ENCODE measurements around the gene RBM38. TPM values are rescaled to one million over a fixed set of nuclear protein-coding genes. Genes with fewer than 3 reads are reported as not detected.

RBM38 gene
- total RNA-seq, 2 donors from 2014 or later = 43.4 to 97.5 TPM

GRCh38 chr20:57405236-57406016 is 14.2 kb downstream of the RBM38 start:
- ATAC-seq (no peak), DNase-seq (ENCODE audit: low spot score in 2 of 2) (no peak)
- Mint-ChIP-seq H3K27ac (peak overlapping the region in 1 of 2 donors; percentile 77), H3K9me3 (no peaks in the 10 kb centered on the region), H3K36me3 (peaks cover 12 to 23% of the 10 kb centered on the region in 2 donors)

GRCh38 chr20:57407541-57407956 is 16.4 kb downstream of the RBM38 start:
- H3K36me3 Mint-ChIP-seq = peaks cover 0 to 11% of the 10 kb centered on the region in 2 donors
- no peak overlapping the region for H3K27ac Mint-ChIP-seq
- H3K9me3 Mint-ChIP-seq = no peaks in the 10 kb centered on the region
- ATAC-seq = no peak
- DNase-seq (ENCODE audit: low spot score in 2 of 2) = no peak

GRCh38 chr20:57408131-57408530 is 16.9 kb downstream of the RBM38 start:
- H3K9me3 Mint-ChIP-seq = no peaks in the 10 kb centered on the region
- H3K36me3 Mint-ChIP-seq = peaks cover 0 to 7% of the 10 kb centered on the region in 2 donors
- ATAC-seq (no peak), DNase-seq (ENCODE audit: low spot score in 2 of 2) (no peak)
- H3K27ac Mint-ChIP-seq = no peak overlapping the region

GRCh38 chr20:57408536-57409233 is 17.5 kb downstream of the RBM38 start:
- no peak overlapping the region for H3K27ac Mint-ChIP-seq
- H3K36me3 Mint-ChIP-seq = peaks cover 0 to 7% of the 10 kb centered on the region in 2 donors
- ATAC-seq (no peak), DNase-seq (ENCODE audit: low spot score in 2 of 2) (no peak)
- H3K9me3 Mint-ChIP-seq = no peaks in the 10 kb centered on the region

- DNase-seq (ENCODE audit: low spot score in 2 of 2) (no peak), ATAC-seq (no peak)
- Mint-ChIP-seq H3K36me3 (peaks cover 0 to 7% of the 10 kb centered on the region in 2 donors), H3K27ac (no peak overlapping the region), H3K9me3 (no peaks in the 10 kb centered on the region)
Measured at GRCh38 chr20:57409316-57409671, 18.1 kb downstream of the RBM38 start.

GRCh38 chr20:57409672-57410397 is 18.6 kb downstream of the RBM38 start:
- no peak for DNase-seq (ENCODE audit: low spot score in 2 of 2)
- H3K27ac Mint-ChIP-seq = peak overlapping the region; percentile 60 to 68
- ATAC-seq = no peak
- H3K36me3 Mint-ChIP-seq = peaks cover 0 to 7% of the 10 kb centered on the region in 2 donors
- H3K9me3 Mint-ChIP-seq = no peaks in the 10 kb centered on the region

- peaks cover 0 to 7% of the 10 kb centered on the region in 2 donors for H3K36me3 Mint-ChIP-seq
- DNase-seq (ENCODE audit: low spot score in 2 of 2) (no peak), ATAC-seq (peak in 1 of 2 donors; percentile 7)
- H3K9me3 Mint-ChIP-seq = no peaks in the 10 kb centered on the region
- peak overlapping the region; percentile 60 to 68 for H3K27ac Mint-ChIP-seq
Measured at GRCh38 chr20:57410398-57410920, 19.3 kb downstream of the RBM38 start.

- ATAC-seq = peak in 1 of 2 donors; percentile 2
- H3K27ac Mint-ChIP-seq = no peak overlapping the region
Measured at GRCh38 chr20:57410924-57411323, 19.7 kb downstream of the RBM38 start.

GRCh38 chr20:57411406-57412283 is 20.4 kb downstream of the RBM38 start:
- ATAC-seq (peak in 1 of 2 donors; percentile 26), DNase-seq (ENCODE audit: low spot score in 2 of 2) (no peak)
- Mint-ChIP-seq H3K9me3 (no peaks in the 10 kb centered on the region), H3K27ac (no peak overlapping the region), H3K36me3 (peaks cover 0 to 7% of the 10 kb centered on the region in 2 donors)

More at GRCh38 chr20:57410924-57411323, 19.7 kb downstream of the RBM38 start:
- Mint-ChIP-seq H3K9me3 (no peaks in the 10 kb centered on the region), H3K36me3 (peaks cover 0 to 7% of the 10 kb centered on the region in 2 donors)
- no peak for DNase-seq (ENCODE audit: low spot score in 2 of 2)

GRCh38 chr20:57412347-57413029 is 21.3 kb downstream of the RBM38 start:
- DNase-seq (ENCODE audit: low spot score in 2 of 2) (no peak), ATAC-seq (peak; percentile 23 to 86)
- Mint-ChIP-seq H3K36me3 (peaks cover 0 to 7% of the 10 kb centered on the region in 2 donors), H3K9me3 (no peaks in the 10 kb centered on the region), H3K27ac (peak overlapping the region in 1 of 2 donors; percentile 38)

GRCh38 chr20:57413986-57414385 is 22.8 kb downstream of the RBM38 start:
- Mint-ChIP-seq H3K27ac (no peak overlapping the region), H3K36me3 (no peaks in the 10 kb centered on the region), H3K9me3 (no peaks in the 10 kb centered on the region)
- DNase-seq (ENCODE audit: low spot score in 2 of 2) (no peak), ATAC-seq (no peak)

- Mint-ChIP-seq H3K9me3 (no peaks in the 10 kb centered on the region), H3K36me3 (no peaks in the 10 kb centered on the region), H3K27ac (no peak overlapping the region)
- DNase-seq (ENCODE audit: low spot score in 2 of 2) = no peak
- ATAC-seq = no peak
Measured at GRCh38 chr20:57414867-57415592, 23.8 kb downstream of the RBM38 start.

GRCh38 chr20:57415771-57416170 is 24.6 kb downstream of the RBM38 start:
- DNase-seq (ENCODE audit: low spot score in 2 of 2) = no peak
- Mint-ChIP-seq H3K27ac (no peak overlapping the region), H3K36me3 (no peaks in the 10 kb centered on the region), H3K9me3 (no peaks in the 10 kb centered on the region)
- ATAC-seq = no peak

GRCh38 chr20:57416296-57417022 is 25.3 kb downstream of the RBM38 start:
- ATAC-seq (no peak), DNase-seq (ENCODE audit: low spot score in 2 of 2) (no peak)
- no peaks in the 10 kb centered on the region for H3K9me3 Mint-ChIP-seq
- peak overlapping the region in 1 of 2 donors; percentile 55 for H3K27ac Mint-ChIP-seq
- no peaks in the 10 kb centered on the region for H3K36me3 Mint-ChIP-seq
